Neural cell (in vitro differentiated cells): ENCODE results near the gene C1orf167. TPM values are rescaled to one million over a fixed set of nuclear protein-coding genes. Genes with fewer than 3 reads are reported as not detected.

Source experiments
- H2AFZ ChIP-seq: fragments of 200-600, 300-800 bp; sonication (generic), shearing (Covaris generic); 2 replicates; pipeline ENCODE4 v1.6.0; 2014; ENCODE audit warnings: low read depth, mild to moderate bottlenecking, antibody characterized with exemption, low read length, moderate library complexity
- H3F3A ChIP-seq: fragments of 200-600 bp; shearing (Covaris generic); 2 replicates; pipeline ENCODE4 v1.6.1; 2016; ENCODE audit warnings: mild to moderate bottlenecking, moderate library complexity, mixed read lengths, antibody characterized with exemption, low read length; ENCODE audit not compliant: insufficient read depth, poor library complexity, severe bottlenecking
- H3K27ac ChIP-seq: fragments of 200-600, 300-800 bp; sonication (generic), shearing (Covaris generic); 2 replicates; pipeline ENCODE4 v1.5.1; 2014; ENCODE audit warnings: mild to moderate bottlenecking, low read length, moderate library complexity
- H3K27me3 ChIP-seq: fragments of 300-800, 200-600 bp; sonication (generic), shearing (Covaris generic); 2 replicates; pipeline ENCODE4 v1.6.0; 2014; ENCODE audit warnings: mild to moderate bottlenecking, low read depth, low read length, moderate library complexity; ENCODE audit not compliant: insufficient read depth
- H3K36me3 ChIP-seq: fragments of 300-800, 200-600 bp; sonication (generic), shearing (Covaris generic); 2 replicates; pipeline ENCODE4 v1.5.1; 2014; ENCODE audit warnings: mild to moderate bottlenecking, antibody characterized with exemption, low read length, moderate library complexity; ENCODE audit not compliant: insufficient read depth
- H3K4me2 ChIP-seq: fragments of 300-800, 200-600 bp; sonication (generic), shearing (Covaris generic); 2 replicates; pipeline ENCODE4 v1.6.0; 2014; ENCODE audit warnings: mild to moderate bottlenecking, low read length
- H3K4me3 ChIP-seq: fragments of 300-800, 200-600 bp; sonication (generic), shearing (Covaris generic); 2 replicates; pipeline ENCODE4 v1.5.1; 2014; ENCODE audit warnings: mild to moderate bottlenecking, low read length, moderate library complexity
- H3K79me2 ChIP-seq: fragments of 200-600 bp; shearing (Covaris generic); replicated peaks from 2 replicates; pipeline ENCODE4 v1.6.0; 2014; ENCODE audit warnings: mild to moderate bottlenecking, low read length, moderate library complexity; ENCODE audit not compliant: insufficient read depth
- H3K9ac ChIP-seq: fragments of 300-800, 200-600 bp; sonication (generic), shearing (Covaris generic); 2 replicates; pipeline ENCODE4 v1.6.1; 2016; ENCODE audit warnings: mild to moderate bottlenecking, low read length, mixed read lengths
- H3K9me2 ChIP-seq: fragments of 200-600 bp; shearing (Covaris generic); 2 replicates; pipeline ENCODE4 v1.6.1; 2016; ENCODE audit warnings: mild to moderate bottlenecking, low read length, mixed read lengths; ENCODE audit not compliant: insufficient read depth
- H3K9me3 ChIP-seq: fragments of 200-600, 300-800 bp; sonication (generic), shearing (Covaris generic); 2 replicates; pipeline ENCODE4 v1.6.1; 2016; ENCODE audit warnings: mild to moderate bottlenecking, mixed run types, low read length, moderate library complexity, mixed read lengths
- H4K20me1 ChIP-seq: fragments of 200-600 bp; shearing (Covaris generic); 2 replicates; pipeline ENCODE4 v1.6.1; 2016; ENCODE audit warnings: mild to moderate bottlenecking, mixed run types; ENCODE audit not compliant: insufficient read depth
- EP300 ChIP-seq: fragments of 450-650 bp; conservative IDR thresholded peaks from 2 replicates; pipeline ENCODE4 v1.6.1; 2014; ENCODE audit warnings: antibody characterized with exemption, mild to moderate bottlenecking, moderate library complexity; ENCODE audit not compliant: poor library complexity, severe bottlenecking
- EZH2 ChIP-seq: fragments of 200-600, 300-800 bp; shearing (Covaris generic), sonication (generic); IDR thresholded peaks from 2 replicates; pipeline ENCODE4 v1.6.1; 2014; ENCODE audit warnings: antibody characterized with exemption, low read length, borderline replicate concordance, mild to moderate bottlenecking; ENCODE audit not compliant: insufficient read depth, poor library complexity, severe bottlenecking
- MXI1 ChIP-seq: fragments of 450-650 bp; conservative IDR thresholded peaks from 2 replicates; pipeline ENCODE4 v1.6.1; 2014; ENCODE audit warnings: antibody characterized with exemption, mild to moderate bottlenecking; ENCODE audit not compliant: poor library complexity, severe bottlenecking
- POLR2AphosphoS5 ChIP-seq: IDR thresholded peaks from 2 replicates; pipeline ENCODE4 v1.6.1; 2012
- RAD21 ChIP-seq: fragments of 450-650 bp; conservative IDR thresholded peaks from 2 replicates; pipeline ENCODE4 v1.6.1; 2014; ENCODE audit warnings: antibody characterized with exemption, mild to moderate bottlenecking, moderate library complexity
- SMC3 ChIP-seq: fragments of 450-650 bp; conservative IDR thresholded peaks from 2 replicates; pipeline ENCODE4 v1.6.1; 2014; ENCODE audit warnings: antibody characterized with exemption, mild to moderate bottlenecking, moderate library complexity; ENCODE audit not compliant: poor library complexity
- TAF1 ChIP-seq: IDR thresholded peaks from 2 replicates; pipeline ENCODE4 v1.6.1; 2012; ENCODE audit warnings: low read depth
- polyA plus RNA-seq: library from polyadenylated mRNA; depleted of rRNA; stranded (reverse); fragments of >200 nt; gene quantifications from 2 replicates; pipeline ENCODE4 v1.2.3, GENCODE V29; 2014
- TF ChIP-seq, protein P1 (sequence below): IDR thresholded peaks from 2 replicates; pipeline ENCODE4 v1.6.1; 2012; ENCODE audit warnings: borderline replicate concordance
- TF ChIP-seq, protein P2 (sequence below): fragments of 450-650 bp; IDR thresholded peaks from 2 replicates; pipeline ENCODE4 v1.5.1; 2014; ENCODE audit warnings: antibody characterized with exemption, mild to moderate bottlenecking, moderate library complexity; ENCODE audit not compliant: poor library complexity, severe bottlenecking

The C1orf167 gene
- polyA plus RNA-seq, 1 donor from 2014 or later, result not detected

DNA sequence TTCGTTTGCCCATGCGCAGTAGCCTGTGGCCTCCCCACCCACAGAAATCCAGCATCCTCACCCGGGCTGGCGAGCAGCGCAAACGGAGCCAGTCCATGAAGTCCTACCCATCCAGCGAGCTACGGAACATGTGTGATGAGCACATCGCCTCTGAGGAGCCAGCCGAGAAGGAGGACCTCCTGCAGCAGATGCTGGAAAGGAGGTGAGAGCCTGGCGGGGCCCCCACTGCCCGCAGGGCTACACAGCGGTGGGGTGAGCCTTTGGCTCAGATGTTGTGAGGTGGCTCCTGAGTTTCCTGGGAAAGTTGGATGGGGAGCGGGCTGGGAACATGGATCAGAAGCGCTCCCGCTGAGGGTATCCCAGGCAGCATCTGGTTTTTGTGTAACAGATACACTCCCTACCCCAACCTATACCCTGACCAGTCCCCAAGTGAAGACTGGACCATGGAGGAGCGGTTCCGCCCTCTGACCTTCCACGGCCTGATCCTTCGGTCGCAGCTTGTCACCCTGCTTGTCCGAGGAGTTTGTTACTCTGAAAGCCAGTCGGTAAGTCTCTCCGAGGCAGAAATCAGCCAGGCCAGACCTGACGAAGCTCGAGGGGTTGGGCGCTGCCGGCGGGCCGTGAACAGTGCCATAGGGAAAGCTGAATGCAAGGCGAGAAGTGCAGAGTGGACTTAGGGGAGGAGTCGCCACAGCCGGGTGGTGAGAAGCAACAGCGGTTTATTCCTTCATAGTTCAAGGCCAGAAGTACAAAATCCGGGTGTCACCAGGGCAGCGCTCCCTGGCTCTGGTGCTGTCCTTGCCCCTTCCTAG lies 75.2 kb downstream of the C1orf167 start:
- Histone ChIP-seq H3K4me2 (no peak overlapping the region), H3K79me2 (no peaks in the 10 kb centered on the region), H3F3A (no peaks in the 10 kb centered on the region), H3K9me3 (no peaks in the 10 kb centered on the region), H3K27ac (no peak overlapping the region), H3K36me3 (no peaks in the 10 kb centered on the region), H3K27me3 (no peaks in the 10 kb centered on the region), H3K4me3 (no peak overlapping the region), H4K20me1 (no peaks in the 10 kb centered on the region), H3K9ac (no peak overlapping the region), H3K9me2 (no peaks in the 10 kb centered on the region), H2AFZ (no peak overlapping the region)
- TF ChIP-seq RAD21 (no peak), TAF1 (no peak)

GRCh38 chr1:11837767-11838348 lies 75.9 kb downstream of the C1orf167 start:
- H3K36me3 ChIP-seq, result no peaks in the 10 kb centered on the region
- no peaks in the 10 kb centered on the region for H3K9me3 ChIP-seq
- H3K9me2 ChIP-seq, result no peaks in the 10 kb centered on the region
- no peak overlapping the region for H3K4me3 ChIP-seq
- no peak overlapping the region for H3K4me2 ChIP-seq
- TF ChIP-seq, protein P1, sequence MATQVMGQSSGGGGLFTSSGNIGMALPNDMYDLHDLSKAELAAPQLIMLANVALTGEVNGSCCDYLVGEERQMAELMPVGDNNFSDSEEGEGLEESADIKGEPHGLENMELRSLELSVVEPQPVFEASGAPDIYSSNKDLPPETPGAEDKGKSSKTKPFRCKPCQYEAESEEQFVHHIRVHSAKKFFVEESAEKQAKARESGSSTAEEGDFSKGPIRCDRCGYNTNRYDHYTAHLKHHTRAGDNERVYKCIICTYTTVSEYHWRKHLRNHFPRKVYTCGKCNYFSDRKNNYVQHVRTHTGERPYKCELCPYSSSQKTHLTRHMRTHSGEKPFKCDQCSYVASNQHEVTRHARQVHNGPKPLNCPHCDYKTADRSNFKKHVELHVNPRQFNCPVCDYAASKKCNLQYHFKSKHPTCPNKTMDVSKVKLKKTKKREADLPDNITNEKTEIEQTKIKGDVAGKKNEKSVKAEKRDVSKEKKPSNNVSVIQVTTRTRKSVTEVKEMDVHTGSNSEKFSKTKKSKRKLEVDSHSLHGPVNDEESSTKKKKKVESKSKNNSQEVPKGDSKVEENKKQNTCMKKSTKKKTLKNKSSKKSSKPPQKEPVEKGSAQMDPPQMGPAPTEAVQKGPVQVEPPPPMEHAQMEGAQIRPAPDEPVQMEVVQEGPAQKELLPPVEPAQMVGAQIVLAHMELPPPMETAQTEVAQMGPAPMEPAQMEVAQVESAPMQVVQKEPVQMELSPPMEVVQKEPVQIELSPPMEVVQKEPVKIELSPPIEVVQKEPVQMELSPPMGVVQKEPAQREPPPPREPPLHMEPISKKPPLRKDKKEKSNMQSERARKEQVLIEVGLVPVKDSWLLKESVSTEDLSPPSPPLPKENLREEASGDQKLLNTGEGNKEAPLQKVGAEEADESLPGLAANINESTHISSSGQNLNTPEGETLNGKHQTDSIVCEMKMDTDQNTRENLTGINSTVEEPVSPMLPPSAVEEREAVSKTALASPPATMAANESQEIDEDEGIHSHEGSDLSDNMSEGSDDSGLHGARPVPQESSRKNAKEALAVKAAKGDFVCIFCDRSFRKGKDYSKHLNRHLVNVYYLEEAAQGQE, result no peak
- no peak for TF ChIP-seq EZH2
- TF ChIP-seq POLR2AphosphoS5, result no peak
- no peak for TF ChIP-seq RAD21
- TF ChIP-seq MXI1, result no peak
- TF ChIP-seq EP300, result no peak
- TF ChIP-seq SMC3, result no peak
- TF ChIP-seq, protein P2, sequence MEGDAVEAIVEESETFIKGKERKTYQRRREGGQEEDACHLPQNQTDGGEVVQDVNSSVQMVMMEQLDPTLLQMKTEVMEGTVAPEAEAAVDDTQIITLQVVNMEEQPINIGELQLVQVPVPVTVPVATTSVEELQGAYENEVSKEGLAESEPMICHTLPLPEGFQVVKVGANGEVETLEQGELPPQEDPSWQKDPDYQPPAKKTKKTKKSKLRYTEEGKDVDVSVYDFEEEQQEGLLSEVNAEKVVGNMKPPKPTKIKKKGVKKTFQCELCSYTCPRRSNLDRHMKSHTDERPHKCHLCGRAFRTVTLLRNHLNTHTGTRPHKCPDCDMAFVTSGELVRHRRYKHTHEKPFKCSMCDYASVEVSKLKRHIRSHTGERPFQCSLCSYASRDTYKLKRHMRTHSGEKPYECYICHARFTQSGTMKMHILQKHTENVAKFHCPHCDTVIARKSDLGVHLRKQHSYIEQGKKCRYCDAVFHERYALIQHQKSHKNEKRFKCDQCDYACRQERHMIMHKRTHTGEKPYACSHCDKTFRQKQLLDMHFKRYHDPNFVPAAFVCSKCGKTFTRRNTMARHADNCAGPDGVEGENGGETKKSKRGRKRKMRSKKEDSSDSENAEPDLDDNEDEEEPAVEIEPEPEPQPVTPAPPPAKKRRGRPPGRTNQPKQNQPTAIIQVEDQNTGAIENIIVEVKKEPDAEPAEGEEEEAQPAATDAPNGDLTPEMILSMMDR, result no peak
- TF ChIP-seq TAF1, result no peak
- no peaks in the 10 kb centered on the region for H4K20me1 ChIP-seq
- H3K79me2 ChIP-seq, result no peaks in the 10 kb centered on the region
- H3K9ac ChIP-seq, result no peak overlapping the region
- H2AFZ ChIP-seq, result no peak overlapping the region
- no peaks in the 10 kb centered on the region for H3F3A ChIP-seq
- no peak overlapping the region for H3K27ac ChIP-seq
- H3K27me3 ChIP-seq, result no peaks in the 10 kb centered on the region
